Neural cell (in vitro differentiated cells): ENCODE data around the gene NKAIN4.

Experiments used
- MXI1 ChIP-seq: fragments of 450-650 bp; conservative IDR thresholded peaks from 2 replicates; pipeline ENCODE4 v1.6.1; 2014; ENCODE audit warnings: antibody characterized with exemption, mild to moderate bottlenecking; ENCODE audit not compliant: poor library complexity, severe bottlenecking
- SMC3 ChIP-seq: fragments of 450-650 bp; conservative IDR thresholded peaks from 2 replicates; pipeline ENCODE4 v1.6.1; 2014; ENCODE audit warnings: antibody characterized with exemption, mild to moderate bottlenecking, moderate library complexity; ENCODE audit not compliant: poor library complexity
- TF ChIP-seq, protein P1 (sequence below): fragments of 450-650 bp; IDR thresholded peaks from 2 replicates; pipeline ENCODE4 v1.5.1; 2014; ENCODE audit warnings: antibody characterized with exemption, mild to moderate bottlenecking, moderate library complexity; ENCODE audit not compliant: poor library complexity, severe bottlenecking

DNA sequence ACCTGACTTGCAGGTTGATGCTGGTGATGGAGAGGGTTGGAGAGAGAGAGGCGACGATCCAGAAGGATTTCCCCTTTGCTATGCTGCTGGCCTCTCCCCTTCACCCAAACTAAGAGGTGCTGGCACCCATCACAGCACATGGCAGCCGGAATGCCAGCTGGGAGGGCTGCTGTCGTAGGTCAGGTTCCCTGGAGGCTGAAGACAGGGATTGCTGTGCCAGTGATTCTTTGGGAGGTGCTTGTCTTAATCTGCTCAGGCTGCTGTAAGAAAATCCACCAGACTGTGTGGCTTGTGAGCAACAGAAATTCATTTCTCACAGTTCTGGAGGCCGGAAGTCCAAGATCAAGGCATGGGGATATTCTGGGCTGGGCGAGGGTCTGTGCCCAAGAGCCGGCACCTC lies 14.0 kb upstream of the NKAIN4 start:
- TF ChIP-seq MXI1: no peak
- TF ChIP-seq, protein P1, sequence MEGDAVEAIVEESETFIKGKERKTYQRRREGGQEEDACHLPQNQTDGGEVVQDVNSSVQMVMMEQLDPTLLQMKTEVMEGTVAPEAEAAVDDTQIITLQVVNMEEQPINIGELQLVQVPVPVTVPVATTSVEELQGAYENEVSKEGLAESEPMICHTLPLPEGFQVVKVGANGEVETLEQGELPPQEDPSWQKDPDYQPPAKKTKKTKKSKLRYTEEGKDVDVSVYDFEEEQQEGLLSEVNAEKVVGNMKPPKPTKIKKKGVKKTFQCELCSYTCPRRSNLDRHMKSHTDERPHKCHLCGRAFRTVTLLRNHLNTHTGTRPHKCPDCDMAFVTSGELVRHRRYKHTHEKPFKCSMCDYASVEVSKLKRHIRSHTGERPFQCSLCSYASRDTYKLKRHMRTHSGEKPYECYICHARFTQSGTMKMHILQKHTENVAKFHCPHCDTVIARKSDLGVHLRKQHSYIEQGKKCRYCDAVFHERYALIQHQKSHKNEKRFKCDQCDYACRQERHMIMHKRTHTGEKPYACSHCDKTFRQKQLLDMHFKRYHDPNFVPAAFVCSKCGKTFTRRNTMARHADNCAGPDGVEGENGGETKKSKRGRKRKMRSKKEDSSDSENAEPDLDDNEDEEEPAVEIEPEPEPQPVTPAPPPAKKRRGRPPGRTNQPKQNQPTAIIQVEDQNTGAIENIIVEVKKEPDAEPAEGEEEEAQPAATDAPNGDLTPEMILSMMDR: no peak
- TF ChIP-seq SMC3: no peak
